Muscle of leg (tissue), 11 donors: ENCODE measurements around the gene ADAMTS15. TPM values are rescaled to one million over a fixed set of nuclear protein-coding genes. Genes with fewer than 3 reads are reported as not detected.

ENCODE experiments used
- DNase-seq: peaks from one replicate; pipeline ENCODE4 v3.0.0; 2013
- H3K27ac ChIP-seq: one replicate; pipeline ENCODE4 v1.5.1; 2013; ENCODE audit warnings: mild to moderate bottlenecking, low read length, control low read depth
- H3K27me3 ChIP-seq: one replicate; pipeline ENCODE4 v1.6.1; 2013; ENCODE audit warnings: low read length; ENCODE audit not compliant: control insufficient read depth, insufficient read depth
- H3K36me3 ChIP-seq: one replicate; pipeline ENCODE4 v1.6.1; 2013; ENCODE audit warnings: low read length; ENCODE audit not compliant: control insufficient read depth, insufficient read depth
- H3K4me1 ChIP-seq: one replicate; pipeline ENCODE4 v1.6.1; 2013; ENCODE audit warnings: low read length; ENCODE audit not compliant: control insufficient read depth, insufficient read depth
- H3K4me3 ChIP-seq: one replicate; pipeline ENCODE4 v1.5.1; 2013; ENCODE audit warnings: low read length, control low read depth
- H3K9me3 ChIP-seq: replicated peaks from 2 replicates; pipeline ENCODE4 v1.6.1; 2013; ENCODE audit warnings: low read depth, low read length; ENCODE audit not compliant: control insufficient read depth
- WGBS: methylation state at CpG from one replicate; pipeline ENCODE4 v1.1.5; 2013; ENCODE audit warnings: missing lambda C conversion rate; ENCODE audit not compliant: insufficient coverage; 5-methylcytosine and 5-hydroxymethylcytosine counted together
- polyA plus RNA-seq, 8 donors: library from polyadenylated mRNA; unstranded; fragments of 120-200 nt; gene quantifications; one replicate each; pipeline versions ENCODE4 v1.2.1 to v1.2.3, GENCODE V29; 2013; ENCODE audit warnings: inconsistent platforms in 1 of 8, low replicate concordance in 1 of 8; ENCODE audit not compliant: insufficient read length in 8 of 8, insufficient read depth in 1 of 8
- total RNA-seq: library from RNA; stranded (reverse); fragments of 120-200 nt; gene quantifications from one replicate; pipeline ENCODE4 v1.2.4, GENCODE V29; 2013

Gene ADAMTS15
- total and polyA plus RNA-seq, 9 donors = 17.8 to 33.4 (median 24.6) TPM

- 67% methylated on average over 5 of the region's 18 CpGs for WGBS
- no peaks in the 10 kb centered on the region for H3K36me3 ChIP-seq
- no peak overlapping the region for H3K27ac ChIP-seq
- no peak overlapping the region for H3K4me3 ChIP-seq
- peaks cover 2% of the 10 kb centered on the region for H3K27me3 ChIP-seq
- no peaks in the 10 kb centered on the region for H3K9me3 ChIP-seq
- DNase-seq = no peak
- H3K4me1 ChIP-seq = peaks cover 28% of the 10 kb centered on the region
Observed at GRCh38 chr11:130408401-130408890, 40.0 kb upstream of the ADAMTS15 start.

DNA sequence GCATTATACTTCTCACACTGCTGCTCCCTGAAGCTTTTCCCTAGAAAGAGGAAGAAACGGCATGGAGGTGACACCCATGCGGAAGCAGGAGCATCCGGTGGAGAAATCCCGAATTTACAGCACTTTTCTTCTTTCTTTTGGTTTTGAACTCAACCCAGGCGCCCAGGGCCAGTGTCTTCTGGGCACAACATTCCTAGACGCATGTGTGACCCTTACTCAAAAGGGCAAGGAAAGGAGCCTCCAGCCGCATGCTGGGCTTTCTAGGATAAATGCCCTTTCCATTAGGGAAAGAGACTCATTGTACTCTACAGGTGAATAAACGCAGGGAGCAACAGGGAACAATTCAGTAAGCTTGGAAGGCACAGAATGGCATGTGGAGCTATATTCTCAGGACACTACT, 39.5 kb upstream of the ADAMTS15 start:
- Histone ChIP-seq H3K9me3 (no peaks in the 10 kb centered on the region), H3K27me3 (peaks cover 2% of the 10 kb centered on the region), H3K4me3 (no peak overlapping the region), H3K27ac (no peak overlapping the region), H3K4me1 (peaks cover 23% of the 10 kb centered on the region), H3K36me3 (no peaks in the 10 kb centered on the region)
- DNase-seq = no peak
- WGBS = 68% methylated on average over 5 of the region's 8 CpGs

- Histone ChIP-seq H3K4me1 (peaks cover 14% of the 10 kb centered on the region), H3K27me3 (peaks cover 2% of the 10 kb centered on the region), H3K27ac (no peak overlapping the region), H3K9me3 (no peaks in the 10 kb centered on the region), H3K4me3 (no peak overlapping the region), H3K36me3 (no peaks in the 10 kb centered on the region)
- DNase-seq = no peak
- 80% methylated on average over 3 of the region's 7 CpGs for WGBS
Observed at GRCh38 chr11:130409594-130410388, 38.7 kb upstream of the ADAMTS15 start.

DNA sequence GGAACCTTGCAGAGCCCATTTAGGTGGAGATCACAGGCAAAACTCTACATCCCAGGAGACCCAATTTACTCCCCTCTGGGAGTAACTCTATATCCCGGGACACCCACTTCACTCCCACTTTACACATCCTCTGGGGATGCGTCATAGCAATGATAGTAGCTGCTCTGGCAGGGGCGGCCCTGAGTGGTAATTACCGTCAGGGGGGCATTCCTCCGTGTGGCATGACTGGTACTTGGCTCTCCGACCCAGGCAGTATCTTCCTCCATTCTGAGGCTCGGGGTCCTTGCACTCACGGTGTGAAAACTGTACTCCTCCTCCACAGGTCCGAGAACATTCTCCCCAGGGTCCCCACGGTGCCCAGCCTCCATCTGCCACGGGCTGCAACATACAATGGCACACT, 37.2 kb upstream of the ADAMTS15 start:
- H3K4me1 ChIP-seq = peaks cover 17% of the 10 kb centered on the region
- no peaks in the 10 kb centered on the region for H3K36me3 ChIP-seq
- no peak overlapping the region for H3K27ac ChIP-seq
- H3K27me3 ChIP-seq = peaks cover 8% of the 10 kb centered on the region
- no peaks in the 10 kb centered on the region for H3K9me3 ChIP-seq
- DNase-seq = no peak
- WGBS = 89% methylated on average over 11 of the region's 11 CpGs
- H3K4me3 ChIP-seq = no peak overlapping the region

- Histone ChIP-seq H3K27me3 (peaks cover 9% of the 10 kb centered on the region), H3K36me3 (peaks cover 5% of the 10 kb centered on the region), H3K9me3 (no peaks in the 10 kb centered on the region), H3K4me3 (no peak overlapping the region), H3K27ac (no peak overlapping the region), H3K4me1 (peaks cover 28% of the 10 kb centered on the region)
- WGBS = 83% methylated on average over 14 of the region's 16 CpGs
- no peak for DNase-seq
Observed at GRCh38 chr11:130413405-130414106, 34.9 kb upstream of the ADAMTS15 start.

DNA sequence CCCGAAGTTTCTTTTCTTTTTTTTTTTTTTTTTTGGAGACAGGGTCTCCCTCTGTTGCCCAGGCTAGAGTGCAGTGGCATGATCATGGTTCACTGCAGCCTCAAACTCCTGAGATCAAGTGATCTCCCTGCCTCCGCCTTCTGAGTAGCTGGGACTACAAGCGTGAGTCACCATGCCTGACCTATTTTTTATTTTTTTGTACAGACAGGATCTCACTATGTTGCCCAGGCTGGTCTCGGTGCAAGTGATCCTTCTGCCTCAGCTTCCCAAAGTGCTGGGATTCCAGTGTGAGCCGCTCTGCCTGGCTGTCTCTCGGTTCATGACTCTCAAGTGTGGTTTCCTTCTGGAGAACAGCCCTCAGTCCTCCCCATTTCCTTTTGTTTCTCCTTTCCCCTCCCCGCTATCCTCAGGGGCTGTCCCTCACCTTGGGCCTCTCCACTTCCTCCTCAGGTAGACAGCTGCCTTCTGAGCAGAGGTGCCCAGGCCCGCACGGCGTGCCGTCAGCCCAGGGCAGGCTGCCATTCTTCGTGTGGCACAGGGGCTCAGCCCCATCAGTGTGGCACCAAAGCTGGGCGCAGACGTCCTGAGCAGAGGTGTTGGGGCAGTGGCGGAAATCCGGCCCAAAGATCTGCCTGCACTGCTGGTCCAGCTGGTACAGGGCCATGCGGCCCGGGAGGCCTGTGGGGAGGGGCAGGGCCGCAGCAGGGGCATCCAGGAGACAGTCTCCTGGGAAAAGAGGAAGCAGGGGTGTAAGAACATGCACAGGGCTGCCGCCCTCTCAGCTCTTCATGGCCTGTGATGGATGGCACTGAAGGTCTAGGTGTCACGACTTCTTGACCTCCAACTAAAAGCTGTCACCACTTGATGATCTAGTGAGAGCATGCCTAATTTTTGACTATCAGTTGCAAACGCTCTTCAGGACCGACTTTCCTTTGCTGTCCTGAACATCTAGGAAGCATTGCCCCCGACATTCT, 34.1 kb upstream of the ADAMTS15 start:
- Histone ChIP-seq H3K27me3 (peaks cover 9% of the 10 kb centered on the region), H3K4me1 (peaks cover 35% of the 10 kb centered on the region), H3K4me3 (no peak overlapping the region), H3K36me3 (peaks cover 5% of the 10 kb centered on the region), H3K9me3 (no peaks in the 10 kb centered on the region), H3K27ac (no peak overlapping the region)
- WGBS = 66% methylated on average over 22 of the region's 24 CpGs
- DNase-seq = no peak

DNA sequence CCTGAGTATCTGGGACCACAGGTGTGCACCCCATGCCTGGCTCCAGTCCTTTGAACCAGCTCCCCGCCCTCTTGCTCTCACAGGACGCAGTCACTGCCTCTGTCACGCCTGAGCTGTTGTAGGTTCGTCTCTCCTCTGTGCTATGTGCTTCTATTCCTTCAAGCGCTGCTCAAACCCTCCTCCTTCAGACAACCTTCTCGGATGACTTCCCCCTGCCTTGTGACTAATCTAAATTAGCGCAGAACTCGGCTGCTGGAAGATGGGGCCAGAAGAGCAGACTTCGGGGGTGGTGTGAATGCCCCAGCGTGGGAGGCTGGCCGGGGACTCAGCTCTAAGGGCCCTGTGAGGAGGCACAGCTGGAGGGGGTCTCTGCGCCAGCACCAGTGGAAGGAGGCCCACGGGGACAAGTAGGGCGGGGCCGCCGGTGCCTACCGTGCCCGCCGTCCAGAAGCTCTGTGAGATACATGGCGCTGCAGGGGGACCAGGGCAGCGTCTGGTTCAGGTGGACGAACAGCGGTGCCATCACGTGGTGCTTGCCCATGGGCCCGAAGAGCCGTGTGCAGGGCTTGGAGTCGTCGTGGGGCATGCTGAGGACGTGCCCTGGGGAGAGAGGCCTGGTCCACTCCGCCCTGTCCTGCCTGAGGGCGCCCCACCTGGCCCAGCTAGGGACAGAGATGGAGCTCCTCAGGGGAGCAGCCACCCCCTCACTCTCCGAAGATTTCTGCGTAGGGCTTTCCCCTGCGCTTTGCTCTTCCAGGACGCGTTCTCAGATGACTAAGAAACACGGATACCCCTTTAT, 32.5 kb upstream of the ADAMTS15 start:
- H3K36me3 ChIP-seq = peaks cover 5% of the 10 kb centered on the region
- H3K4me1 ChIP-seq = peaks cover 47% of the 10 kb centered on the region
- no peak overlapping the region for H3K4me3 ChIP-seq
- WGBS = 73% methylated on average over 33 of the region's 37 CpGs
- H3K27ac ChIP-seq = no peak overlapping the region
- no peaks in the 10 kb centered on the region for H3K9me3 ChIP-seq
- H3K27me3 ChIP-seq = peaks cover 13% of the 10 kb centered on the region
- no peak for DNase-seq

DNA sequence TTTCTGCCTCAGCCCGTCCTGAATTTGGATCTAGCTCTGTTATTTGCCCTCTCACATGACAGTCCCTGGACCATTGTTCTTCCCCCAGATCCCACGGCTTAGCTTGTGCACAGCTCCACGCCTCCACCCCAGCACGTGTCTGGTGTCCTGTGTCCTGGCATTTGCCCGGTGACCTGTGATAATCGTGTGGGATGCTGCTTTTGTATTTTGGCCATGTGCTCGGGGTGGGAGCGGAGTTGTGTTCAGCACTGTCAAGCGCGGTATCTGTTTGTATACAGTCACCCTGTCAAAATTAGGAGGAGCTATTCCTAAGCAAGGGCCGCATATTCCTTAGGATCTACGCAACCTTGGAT, 31.9 kb upstream of the ADAMTS15 start:
- peaks cover 47% of the 10 kb centered on the region for H3K4me1 ChIP-seq
- H3K36me3 ChIP-seq = peaks cover 5% of the 10 kb centered on the region
- H3K27ac ChIP-seq = no peak overlapping the region
- peaks cover 17% of the 10 kb centered on the region for H3K27me3 ChIP-seq
- DNase-seq = no peak
- no peaks in the 10 kb centered on the region for H3K9me3 ChIP-seq
- 68% methylated on average over 9 of the region's 12 CpGs for WGBS
- H3K4me3 ChIP-seq = no peak overlapping the region

DNA sequence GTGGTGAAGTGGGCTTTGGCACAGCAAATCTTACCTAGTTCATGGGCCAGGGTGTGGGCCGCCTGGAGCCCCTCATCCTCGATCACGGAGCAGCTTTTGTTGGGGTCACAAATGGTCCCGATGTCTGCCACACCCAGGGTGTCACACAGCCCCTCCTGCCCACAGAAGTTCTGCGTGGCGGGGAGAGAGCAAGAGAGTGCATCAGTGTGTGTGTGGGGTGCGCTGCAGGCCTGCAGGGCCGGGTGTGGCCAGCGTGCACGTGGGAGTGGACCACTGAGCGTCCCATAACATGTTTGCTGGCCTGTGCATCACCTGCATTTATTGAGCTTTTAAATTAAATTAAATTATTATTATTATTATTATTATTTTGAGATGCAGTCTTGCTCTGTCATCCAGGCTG, 31.5 kb upstream of the ADAMTS15 start:
- no peak overlapping the region for H3K27ac ChIP-seq
- DNase-seq = no peak
- 97% methylated on average over 5 of the region's 11 CpGs for WGBS
- H3K4me1 ChIP-seq = peaks cover 47% of the 10 kb centered on the region
- H3K9me3 ChIP-seq = no peaks in the 10 kb centered on the region
- peaks cover 19% of the 10 kb centered on the region for H3K27me3 ChIP-seq
- H3K4me3 ChIP-seq = no peak overlapping the region
- H3K36me3 ChIP-seq = peaks cover 5% of the 10 kb centered on the region
